Hindlimb muscle (tissue), 1 donor: ENCODE results near the gene PHB1. TPM values are rescaled to one million over a fixed set of nuclear protein-coding genes. Genes with fewer than 3 reads are reported as not detected.
"Not testable (repeated sequence)": the region's sequence is repeated elsewhere in the genome, so short reads cannot be mapped to it uniquely, and the experiment has no call there.

Experiments used
- DNase-seq: peaks from one replicate; pipeline ENCODE4 v3.0.0-alpha.2; 2013
- polyA plus RNA-seq: library from polyadenylated mRNA; unstranded; fragments of 120-200 nt; gene quantifications from one replicate; pipeline ENCODE4 v1.2.1, GENCODE V29; 2013; ENCODE audit not compliant: insufficient read length

PHB1 gene
- polyA plus RNA-seq, 1 donor = 137 TPM

DNA sequence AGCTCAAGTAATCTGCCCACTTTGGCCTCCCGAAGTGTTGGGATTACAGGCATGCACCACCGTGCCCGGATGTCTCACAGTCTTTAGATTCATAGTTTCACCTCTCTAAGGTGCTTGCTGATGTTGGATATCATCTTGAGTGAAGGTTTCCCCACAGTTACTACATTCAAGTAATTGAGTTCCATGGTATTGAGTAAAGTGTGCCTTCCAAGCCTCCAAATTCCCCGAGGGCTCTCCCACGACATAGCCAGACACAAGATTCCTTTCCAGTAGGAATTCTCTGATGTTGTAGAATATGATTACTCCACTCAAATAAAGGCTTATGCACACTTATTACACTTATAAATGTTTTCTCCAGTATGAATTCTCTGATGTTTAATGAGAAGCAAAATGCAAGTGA, 36.4 kb downstream of the PHB1 start:
- no peak for DNase-seq

DNA sequence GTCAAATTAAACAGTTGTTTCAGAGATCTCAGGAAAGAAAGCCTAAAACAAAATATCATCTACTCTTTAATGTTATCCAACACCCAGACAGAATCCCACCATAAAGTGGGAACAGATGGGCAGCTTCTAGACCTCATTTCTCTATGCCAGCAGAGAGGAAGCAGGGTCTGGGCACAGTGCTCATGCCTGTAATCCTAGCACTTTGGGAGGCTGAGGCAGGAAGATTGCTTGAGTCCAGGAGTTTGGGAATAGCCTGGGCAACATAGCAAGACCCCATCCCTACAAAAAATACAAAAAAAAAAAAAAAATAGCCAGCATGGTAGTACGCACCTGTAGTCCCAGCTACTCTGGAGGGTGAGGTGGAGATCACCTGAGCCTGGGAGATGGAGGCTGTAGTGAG, 39.1 kb downstream of the PHB1 start:
- no peak for DNase-seq

DNA sequence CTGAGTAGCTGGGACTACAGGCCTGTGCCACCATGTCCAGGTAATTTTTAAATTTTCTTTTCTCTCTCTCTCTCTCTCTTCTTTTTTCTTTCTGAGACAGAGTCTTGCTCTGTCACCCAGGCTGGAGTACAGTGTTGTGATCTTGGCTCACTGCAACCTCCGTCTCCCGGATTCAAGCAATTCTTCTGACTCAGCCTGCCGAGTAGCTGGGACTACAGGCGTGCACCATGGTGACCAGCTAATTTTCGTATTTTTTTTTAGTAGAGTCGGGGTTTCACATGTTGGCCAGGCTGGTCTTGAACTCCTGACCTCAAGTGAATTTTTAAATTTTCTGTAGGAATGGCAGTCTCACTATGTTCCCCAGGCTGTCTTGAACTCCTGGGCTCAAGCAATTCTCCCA, 41.6 kb downstream of the PHB1 start:
- no peak for DNase-seq

DNA sequence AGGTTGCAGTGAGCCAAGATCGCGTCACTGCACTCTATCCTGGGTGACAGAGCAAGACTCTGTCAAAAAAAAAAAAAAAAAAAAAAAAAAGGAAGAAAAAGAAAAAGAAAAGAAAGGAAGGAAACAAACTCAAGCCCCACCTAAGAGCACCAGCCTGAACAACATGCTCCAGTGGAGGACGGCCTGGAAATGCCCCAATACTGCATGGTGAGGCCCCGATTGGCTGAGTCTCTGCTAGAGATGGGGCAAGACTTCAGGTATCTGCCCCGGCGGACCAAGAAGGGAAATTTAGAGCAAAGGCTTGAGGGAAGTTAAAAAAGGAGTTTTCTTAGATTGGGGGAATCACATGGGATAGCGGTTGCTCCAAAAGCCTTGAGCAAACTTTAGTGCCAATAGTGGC, 42.3 kb downstream of the PHB1 start:
- DNase-seq = no peak

DNA sequence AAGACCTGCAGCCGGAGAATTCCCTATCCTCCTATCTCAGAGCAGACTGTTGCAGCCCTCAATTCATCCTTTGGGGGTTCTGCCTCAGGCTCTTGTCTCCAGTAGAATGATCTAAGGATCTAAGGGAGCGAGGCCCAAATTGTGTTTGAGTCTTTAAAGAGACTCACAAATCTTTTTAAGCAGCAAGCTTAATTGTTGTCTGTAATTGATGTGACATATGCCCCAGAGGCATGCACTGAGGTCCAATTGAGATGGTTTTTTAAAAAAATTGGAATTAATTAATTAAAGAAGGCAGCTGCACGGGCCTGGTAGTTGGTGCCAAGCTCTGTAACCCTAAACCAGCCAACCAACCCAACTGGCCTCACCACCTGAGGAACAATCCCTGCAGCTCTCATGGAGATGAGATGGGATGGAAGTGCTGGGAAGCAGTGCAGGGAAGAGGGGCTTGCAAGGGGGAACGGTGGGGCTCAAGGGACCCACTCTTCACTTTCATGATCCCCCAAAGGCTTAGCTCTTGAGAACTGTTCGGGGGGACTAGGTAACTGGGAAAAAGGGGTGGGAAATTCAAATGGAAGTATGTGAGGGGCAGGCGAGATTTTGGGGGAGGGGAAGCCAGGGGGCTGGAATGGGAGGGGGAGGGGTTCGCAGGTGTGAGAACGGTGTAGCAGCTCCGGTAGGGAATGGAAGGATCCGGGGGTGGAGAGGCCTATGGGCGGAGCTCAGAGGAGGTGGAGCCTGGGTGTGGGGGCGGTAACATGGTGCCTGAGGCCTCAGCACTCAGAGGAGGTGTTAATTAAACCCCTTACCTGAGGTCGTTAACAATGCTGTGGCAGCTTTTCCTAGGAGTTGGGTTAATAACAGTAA, 43.5 kb downstream of the PHB1 start:
- DNase-seq = no peak

DNA sequence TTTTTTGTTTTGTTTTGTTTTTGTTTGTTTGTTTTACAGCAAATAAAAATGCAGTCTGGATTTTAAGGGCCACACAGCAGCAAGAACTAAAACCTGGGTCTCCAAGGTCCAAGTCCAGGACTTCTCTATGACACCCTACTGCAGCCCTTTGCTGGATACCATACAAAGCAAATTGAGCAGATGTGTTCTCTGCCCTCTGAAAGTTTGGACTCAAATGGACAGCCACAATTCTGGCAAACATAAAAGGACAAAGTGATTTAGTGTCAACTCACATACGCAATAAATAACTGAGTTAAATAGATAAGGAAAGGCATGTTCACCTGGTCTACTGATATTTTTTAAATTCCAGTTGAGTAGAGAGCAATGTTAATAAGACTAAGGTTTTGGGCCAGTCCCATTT, 44.9 kb downstream of the PHB1 start:
- no peak for DNase-seq

DNA sequence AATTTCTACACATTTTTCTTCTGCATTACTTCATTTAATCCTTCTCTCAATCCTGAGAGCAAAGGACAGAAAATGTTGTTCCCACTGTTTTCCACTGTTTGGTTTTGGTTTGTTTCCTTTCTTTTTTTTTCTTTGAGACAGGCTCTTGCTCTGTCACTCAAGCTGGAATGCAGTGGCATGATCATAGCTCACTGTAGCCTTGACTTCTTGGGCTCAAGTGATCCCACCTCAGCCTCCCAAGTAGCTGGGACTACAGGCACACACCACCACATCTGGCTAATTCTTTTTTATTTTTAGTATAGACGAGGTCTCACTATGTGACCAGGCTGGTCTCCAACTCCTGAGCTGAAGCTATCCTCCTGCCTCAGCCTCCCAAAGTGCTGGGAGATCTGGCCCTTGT, 45.6 kb downstream of the PHB1 start:
- no peak for DNase-seq

DNA sequence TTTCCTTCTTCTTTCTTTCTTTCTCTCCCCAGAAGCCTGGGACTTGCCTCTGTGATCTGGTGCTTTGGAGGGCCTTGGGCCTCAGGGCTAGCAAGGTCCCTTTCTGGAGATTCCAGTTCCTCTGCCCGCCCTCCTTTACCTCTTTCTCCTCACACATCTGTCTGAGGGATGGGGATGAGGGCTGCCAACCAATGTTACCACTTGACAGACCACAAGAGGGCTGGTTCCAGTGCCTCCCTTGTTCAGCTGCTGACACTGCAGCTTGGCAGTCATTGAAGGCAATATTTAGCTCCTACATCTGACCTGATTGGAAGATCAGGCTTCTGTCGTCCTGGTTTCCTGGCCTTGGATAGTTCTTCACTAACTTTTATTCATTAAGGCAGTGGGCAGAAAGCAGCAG, 49.0 kb downstream of the PHB1 start:
- DNase-seq = no peak

DNA sequence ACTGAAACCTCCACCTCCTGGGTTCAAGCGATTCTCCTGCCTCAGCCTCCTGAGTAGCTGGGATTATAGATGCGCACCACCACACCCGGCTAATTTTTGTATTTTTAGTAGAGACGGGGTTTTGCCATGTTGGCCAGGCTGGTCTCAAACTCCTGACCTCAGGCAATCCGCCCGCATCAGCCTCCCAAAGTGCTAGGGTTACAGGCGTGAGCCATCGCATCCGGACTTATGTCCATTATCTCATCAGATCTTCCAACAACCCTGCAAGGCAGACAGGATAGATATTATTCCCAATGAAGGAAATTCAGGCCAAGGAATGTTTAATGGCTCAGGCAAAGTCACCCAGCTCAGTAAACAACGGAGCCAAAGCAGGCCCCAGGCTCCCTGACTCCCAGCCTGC, 49.6 kb downstream of the PHB1 start:
- not testable (repeated sequence) for DNase-seq

DNA sequence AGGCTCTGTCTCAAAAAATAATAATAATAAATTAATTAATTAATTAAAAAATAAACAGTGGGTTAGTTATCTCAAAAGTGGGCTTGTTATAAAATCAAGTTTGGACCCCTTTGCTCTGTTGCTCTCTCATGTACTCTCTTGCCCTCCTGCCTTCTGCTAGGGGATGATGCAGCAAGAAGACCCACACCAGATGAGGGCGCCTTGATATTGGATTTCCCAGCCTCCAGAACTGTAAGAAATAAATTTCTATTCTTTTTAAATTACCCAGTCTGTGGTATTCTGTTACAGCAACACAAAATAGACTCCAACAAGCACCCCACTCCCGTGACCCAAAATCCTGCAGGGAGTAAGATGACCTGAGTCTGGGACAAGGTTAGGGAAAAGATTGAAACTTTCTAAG, 50.6 kb downstream of the PHB1 start:
- DNase-seq = no peak

DNA sequence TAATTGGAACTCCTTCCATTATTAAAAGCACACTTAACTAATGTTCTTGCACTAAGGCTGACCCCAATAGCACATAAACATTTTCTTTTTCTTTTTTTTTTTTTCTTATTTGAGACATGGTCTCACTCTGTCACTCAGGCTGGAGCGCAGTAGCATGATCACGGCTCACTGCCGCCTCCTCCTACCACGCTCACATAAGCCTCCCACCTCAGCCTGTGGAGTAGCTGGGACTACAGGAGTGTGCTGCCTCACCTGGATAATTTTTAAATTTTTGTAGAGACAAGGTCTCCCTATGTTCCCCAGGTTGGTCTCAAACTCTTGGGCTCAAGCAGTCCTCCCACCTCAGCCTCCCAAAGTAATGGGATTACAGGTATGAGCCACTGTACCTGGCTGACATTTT, 51.4 kb downstream of the PHB1 start:
- no peak for DNase-seq

DNA sequence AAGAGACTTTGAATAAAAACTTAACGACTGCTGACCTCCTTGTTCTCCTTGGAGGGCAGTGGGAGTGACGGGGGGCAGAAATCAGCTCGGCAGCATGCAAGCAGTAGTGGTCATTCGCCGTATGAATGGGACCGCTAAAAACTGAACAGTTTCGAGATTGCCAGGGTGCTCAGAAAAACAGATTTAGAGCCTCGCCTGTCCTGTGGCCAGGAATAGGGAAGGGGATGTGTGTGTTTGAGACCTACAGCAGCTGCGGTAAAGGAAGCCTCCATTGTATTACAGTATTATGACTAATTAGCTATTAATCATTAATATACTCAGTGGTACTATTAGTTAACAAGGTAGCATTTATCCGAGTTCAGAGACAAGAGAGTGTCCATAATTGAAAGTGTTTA, 52.0 kb downstream of the PHB1 start:
- DNase-seq = no peak

DNA sequence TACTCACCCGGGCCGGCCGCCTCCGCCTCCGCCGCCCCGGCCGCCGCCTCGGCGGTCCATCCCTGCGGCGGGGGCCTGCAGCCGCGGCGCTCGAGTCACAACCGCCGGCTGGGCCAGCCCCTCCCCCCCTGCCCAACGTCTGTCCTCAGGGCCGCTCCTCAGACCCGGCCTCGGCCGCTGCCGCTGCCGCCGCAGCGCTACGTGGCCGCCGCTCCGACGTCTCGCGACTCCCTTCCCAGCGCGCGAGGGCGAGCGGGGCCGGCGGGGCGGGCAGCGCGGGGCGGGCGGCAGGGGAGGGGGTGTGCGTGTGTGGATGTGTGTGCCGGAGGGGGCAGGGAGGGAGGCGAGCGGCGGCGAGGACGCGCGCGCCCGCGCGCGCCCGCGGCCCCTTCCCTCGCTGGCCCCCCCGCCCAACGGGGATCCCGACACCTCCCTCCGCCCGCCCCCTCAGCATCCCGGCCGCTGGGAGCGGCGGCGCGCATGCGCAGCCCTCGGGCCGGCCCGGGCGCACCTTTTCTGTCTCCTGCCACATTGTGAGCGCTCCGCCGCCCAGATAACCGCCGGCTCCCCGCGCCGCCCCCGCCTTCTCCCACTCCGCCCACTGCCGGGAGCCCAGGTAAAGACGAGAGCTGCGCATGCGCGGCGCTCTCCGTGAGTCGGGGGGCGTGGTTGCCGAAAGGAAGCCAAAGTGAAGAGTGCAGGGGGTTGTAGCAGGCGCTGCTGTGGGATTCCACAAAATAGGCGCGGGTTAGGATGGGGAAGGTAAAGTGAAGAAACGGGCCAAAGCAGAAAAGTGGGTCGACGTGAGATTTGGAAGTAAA, 52.6 kb downstream of the PHB1 start, which contains the start of gene ZNF652:
Gene ZNF652, minus strand, starts transcription at position 349 of the 821 bp plus-strand sequence. CDS start 44,525 bp downstream, outside the sequence.
- peak; percentile 94 for DNase-seq

DNA sequence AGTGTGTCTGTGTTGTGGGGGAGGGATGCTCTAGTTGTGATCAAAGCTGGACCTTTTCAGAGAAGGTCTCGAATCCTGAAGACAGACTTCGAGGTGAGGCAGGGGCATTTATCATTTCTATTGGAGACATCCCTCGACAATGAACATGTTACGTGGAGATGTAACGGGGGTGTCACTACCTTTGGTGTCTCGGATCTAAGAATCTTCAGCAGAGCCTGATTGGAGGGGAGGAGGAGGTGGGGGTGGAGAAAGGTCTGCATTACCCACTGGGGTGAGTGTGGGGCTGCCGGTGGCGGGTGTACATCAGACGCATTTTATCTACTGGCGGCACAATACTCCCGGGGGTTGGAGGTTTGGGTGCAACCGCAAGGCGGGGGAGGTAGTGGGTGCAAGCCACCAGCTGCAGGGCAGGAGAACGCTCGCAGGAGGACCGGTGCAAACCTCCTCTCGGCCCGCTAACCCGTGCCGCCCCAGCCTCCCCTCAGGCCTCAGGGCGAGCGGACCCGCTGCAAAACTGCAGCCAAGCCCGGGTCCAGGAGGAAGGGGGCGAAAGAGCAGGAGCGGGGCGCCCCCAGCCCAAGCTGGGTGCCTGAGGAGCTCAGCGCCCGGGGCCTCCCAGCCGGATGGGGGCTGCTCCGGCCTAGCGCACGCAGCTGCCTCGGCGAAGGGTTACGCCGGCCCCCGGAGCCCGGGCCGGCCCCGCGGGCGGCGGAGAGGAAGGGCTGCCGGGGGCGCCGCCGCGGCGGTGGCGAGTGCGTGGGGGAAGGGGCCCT, 53.4 kb downstream of the PHB1 start:
- peak; percentile 17 for DNase-seq

DNA sequence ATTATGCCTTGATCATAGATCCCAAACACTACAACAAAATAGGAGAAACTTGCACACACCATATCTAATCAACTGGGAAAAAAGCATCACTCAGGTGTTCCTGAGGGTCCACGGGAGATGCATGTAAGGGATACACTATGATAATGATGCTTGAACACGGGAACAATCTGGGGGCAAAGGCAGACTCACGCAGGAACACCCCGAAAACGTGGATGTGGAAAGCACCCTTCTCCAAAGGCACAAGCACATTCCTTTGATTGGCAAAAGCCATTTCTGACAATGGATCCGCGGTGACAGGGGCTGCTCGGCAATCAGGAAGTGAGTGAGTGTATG, 53.9 kb downstream of the PHB1 start:
- no peak for DNase-seq

DNA sequence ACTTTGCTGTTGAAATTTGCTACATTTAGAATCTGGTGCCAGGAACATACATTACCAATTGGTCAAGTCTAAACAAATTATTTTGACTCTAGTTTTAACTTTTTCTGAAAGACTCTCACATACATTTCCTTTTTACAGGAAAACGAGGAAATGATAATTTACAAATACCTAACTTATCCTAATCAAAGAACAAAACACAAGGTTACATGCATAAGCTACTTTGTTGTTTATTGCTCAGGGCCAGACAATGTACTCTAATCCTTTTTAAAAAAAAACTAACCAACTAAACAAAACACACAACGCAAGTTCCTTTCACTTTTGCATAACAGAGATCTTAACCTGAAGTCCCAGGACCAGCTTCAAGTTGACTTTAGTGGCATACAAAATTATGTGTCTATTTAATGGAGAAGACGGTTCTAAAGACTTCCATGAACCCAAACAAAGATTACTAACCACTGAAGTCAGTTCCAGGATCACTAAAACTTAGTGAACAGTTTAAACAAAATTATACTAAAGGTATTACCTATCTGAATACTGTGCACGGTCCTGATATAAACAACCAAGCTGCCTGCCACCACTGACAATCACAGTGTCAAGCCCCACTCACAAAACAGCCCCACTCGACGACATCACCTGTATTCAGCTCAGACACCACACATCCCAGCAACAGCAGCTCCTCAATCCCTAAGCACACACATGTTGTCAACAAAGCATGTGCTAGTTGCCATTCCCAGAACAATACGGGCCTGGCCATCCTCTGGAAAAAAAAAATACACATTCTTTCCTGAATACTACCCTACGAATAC, 54.5 kb downstream of the PHB1 start:
- DNase-seq = no peak

DNA sequence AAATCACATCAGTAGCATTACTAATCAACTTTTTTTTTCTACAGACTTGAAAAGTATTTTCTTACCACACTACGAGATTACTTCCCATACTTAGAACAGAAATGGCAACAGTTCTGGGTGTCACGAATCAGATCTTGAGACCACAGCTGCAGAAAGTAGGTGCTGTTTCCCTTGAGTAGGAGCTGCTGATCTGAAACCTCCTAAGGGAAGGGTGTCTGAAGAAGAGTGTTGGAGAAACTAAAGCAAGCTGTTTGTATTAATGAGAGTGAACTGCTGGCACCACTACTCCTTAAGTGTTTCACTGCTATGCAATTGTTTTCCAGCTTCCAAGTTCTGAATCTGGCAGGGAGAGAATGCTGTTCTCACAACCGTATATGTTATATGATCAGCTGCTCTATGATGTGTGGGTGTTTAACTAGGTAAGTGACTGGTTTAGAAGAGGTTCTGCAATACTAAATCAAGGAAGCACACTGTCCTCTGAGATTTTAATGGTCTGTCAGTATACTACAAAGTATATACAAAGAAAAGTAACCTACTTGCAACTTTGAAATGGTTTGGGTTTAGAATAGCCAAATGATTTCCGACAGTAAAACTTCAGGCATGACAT, 55.9 kb downstream of the PHB1 start:
- no peak for DNase-seq

DNA sequence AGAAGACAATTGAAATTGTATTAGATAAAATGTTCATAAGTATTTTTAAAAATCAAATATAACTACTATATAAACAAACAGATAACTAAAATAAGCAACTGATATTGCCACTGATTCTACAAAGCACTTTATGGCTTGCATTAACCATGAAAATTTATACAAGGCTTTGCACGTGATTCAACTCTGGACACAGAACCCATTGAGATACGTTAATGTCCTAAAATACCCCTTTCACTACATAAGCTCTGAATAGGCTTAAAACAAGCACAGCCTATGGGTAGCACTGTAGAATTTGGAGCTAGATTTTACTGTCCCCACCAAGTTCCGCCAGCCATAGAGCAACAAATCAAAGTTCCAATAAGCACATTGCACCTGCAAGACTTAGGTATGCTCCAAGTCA, 57.2 kb downstream of the PHB1 start:
- DNase-seq = no peak

DNA sequence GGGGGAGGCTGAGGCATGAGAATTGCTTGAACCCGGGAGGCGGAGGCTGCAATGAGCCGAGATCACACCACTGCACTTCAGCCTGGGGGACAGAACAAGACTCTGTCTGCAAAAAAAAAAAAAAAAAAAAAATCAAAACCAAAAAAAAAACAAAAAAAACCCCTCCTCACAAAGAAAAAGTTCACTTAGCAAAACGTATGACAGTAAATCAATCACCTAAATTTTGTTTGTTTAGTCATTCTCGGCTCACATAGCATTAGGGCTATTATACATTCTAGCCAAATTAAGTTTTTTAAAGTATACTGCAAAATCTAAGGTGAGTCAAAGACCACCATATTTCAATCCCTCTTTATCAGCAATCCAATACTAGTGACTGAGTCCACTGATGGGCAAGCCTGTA, 58.4 kb downstream of the PHB1 start:
- DNase-seq = no peak
